ENCODE data around the gene METRN.

Gene METRN

GRCh38 chr16:672851-673250 is 42.1 kb upstream of the METRN start:
- no peak overlapping the region for H3K9ac ChIP-seq (ENCODE audit: low read length)
- H3K9me3 ChIP-seq (ENCODE audit: control insufficient read depth, insufficient read depth, low read depth, low read length) = no peaks in the 10 kb centered on the region
- no peak overlapping the region for H3K27ac ChIP-seq (ENCODE audit: low read depth, low read length)
- H3K36me3 ChIP-seq (ENCODE audit: control insufficient read depth, insufficient read depth, low read length) = peaks cover 54% of the 10 kb centered on the region
- H3K4me1 ChIP-seq (ENCODE audit: control insufficient read depth, insufficient read depth, low read length) = peaks cover 32% of the 10 kb centered on the region
- no peaks in the 10 kb centered on the region for H3K27me3 ChIP-seq (ENCODE audit: control insufficient read depth, insufficient read depth, low read length)
- H3K4me3 ChIP-seq (ENCODE audit: low read depth, low read length) = no peak overlapping the region

- Histone ChIP-seq H3K27me3 (ENCODE audit: control insufficient read depth, insufficient read depth, low read length) (no peaks in the 10 kb centered on the region), H3K9me3 (ENCODE audit: control insufficient read depth, insufficient read depth, low read depth, low read length) (no peaks in the 10 kb centered on the region), H3K4me3 (ENCODE audit: low read depth, low read length) (no peak overlapping the region), H3K9ac (ENCODE audit: low read length) (no peak overlapping the region), H3K36me3 (ENCODE audit: control insufficient read depth, insufficient read depth, low read length) (peaks cover 54% of the 10 kb centered on the region), H3K4me1 (ENCODE audit: control insufficient read depth, insufficient read depth, low read length) (peaks cover 34% of the 10 kb centered on the region), H3K27ac (ENCODE audit: low read depth, low read length) (no peak overlapping the region)
Observed at GRCh38 chr16:673399-673991, 41.4 kb upstream of the METRN start.

- Histone ChIP-seq H3K4me1 (ENCODE audit: control insufficient read depth, insufficient read depth, low read length) (peaks cover 32% of the 10 kb centered on the region), H3K4me3 (ENCODE audit: low read depth, low read length) (peak overlapping the region; percentile 79), H3K9me3 (ENCODE audit: control insufficient read depth, insufficient read depth, low read depth, low read length) (no peaks in the 10 kb centered on the region), H3K27ac (ENCODE audit: low read depth, low read length) (no peak overlapping the region), H3K27me3 (ENCODE audit: control insufficient read depth, insufficient read depth, low read length) (no peaks in the 10 kb centered on the region), H3K36me3 (ENCODE audit: control insufficient read depth, insufficient read depth, low read length) (peaks cover 49% of the 10 kb centered on the region), H3K9ac (ENCODE audit: low read length) (no peak overlapping the region)
Observed at GRCh38 chr16:674214-674881, 40.6 kb upstream of the METRN start.

GRCh38 chr16:674968-675883 is 39.7 kb upstream of the METRN start, which contains the start of gene RHBDL1:
RHBDL1 (plus strand) TSS chr16:675671; CDS start chr16:675791, 120 bp downstream.
- Histone ChIP-seq H3K27ac (ENCODE audit: low read depth, low read length) (no peak within 1 kb of the TSS), H3K27me3 (ENCODE audit: control insufficient read depth, insufficient read depth, low read length) (no peaks in the 10 kb centered on the region), H3K4me3 (ENCODE audit: low read depth, low read length) (peak within 1 kb of the TSS; percentile 79), H3K4me1 (ENCODE audit: control insufficient read depth, insufficient read depth, low read length) (peaks cover 34% of the 10 kb centered on the region), H3K36me3 (ENCODE audit: control insufficient read depth, insufficient read depth, low read length) (peaks cover 40% of the 10 kb centered on the region), H3K9ac (ENCODE audit: low read length) (peak within 1 kb of the TSS; percentile 62), H3K9me3 (ENCODE audit: control insufficient read depth, insufficient read depth, low read depth, low read length) (no peaks in the 10 kb centered on the region)

- Histone ChIP-seq H3K4me1 (ENCODE audit: control insufficient read depth, insufficient read depth, low read length) (peaks cover 34% of the 10 kb centered on the region), H3K27ac (ENCODE audit: low read depth, low read length) (no peak overlapping the region), H3K36me3 (ENCODE audit: control insufficient read depth, insufficient read depth, low read length) (peaks cover 32% of the 10 kb centered on the region), H3K9ac (ENCODE audit: low read length) (no peak overlapping the region), H3K27me3 (ENCODE audit: control insufficient read depth, insufficient read depth, low read length) (no peaks in the 10 kb centered on the region), H3K9me3 (ENCODE audit: control insufficient read depth, insufficient read depth, low read depth, low read length) (no peaks in the 10 kb centered on the region), H3K4me3 (ENCODE audit: low read depth, low read length) (peak overlapping the region; percentile 79)
Observed at GRCh38 chr16:675884-676564, 38.9 kb upstream of the METRN start.

GRCh38 chr16:676565-676902 is 38.4 kb upstream of the METRN start:
- Histone ChIP-seq H3K36me3 (ENCODE audit: control insufficient read depth, insufficient read depth, low read length) (peaks cover 32% of the 10 kb centered on the region), H3K4me1 (ENCODE audit: control insufficient read depth, insufficient read depth, low read length) (peaks cover 38% of the 10 kb centered on the region), H3K27ac (ENCODE audit: low read depth, low read length) (no peak overlapping the region), H3K4me3 (ENCODE audit: low read depth, low read length) (0 out of 2 replicates have a peak overlapping the region, but pooled peaks have one; percentile 20), H3K9me3 (ENCODE audit: control insufficient read depth, insufficient read depth, low read depth, low read length) (no peaks in the 10 kb centered on the region), H3K27me3 (ENCODE audit: control insufficient read depth, insufficient read depth, low read length) (no peaks in the 10 kb centered on the region), H3K9ac (ENCODE audit: low read length) (no peak overlapping the region)

GRCh38 chr16:676913-677312 is 38.0 kb upstream of the METRN start:
- Histone ChIP-seq H3K4me3 (ENCODE audit: low read depth, low read length) (peak overlapping the region; percentile 20), H3K27ac (ENCODE audit: low read depth, low read length) (no peak overlapping the region), H3K36me3 (ENCODE audit: control insufficient read depth, insufficient read depth, low read length) (peaks cover 32% of the 10 kb centered on the region), H3K9me3 (ENCODE audit: control insufficient read depth, insufficient read depth, low read depth, low read length) (no peaks in the 10 kb centered on the region), H3K9ac (ENCODE audit: low read length) (no peak overlapping the region), H3K4me1 (ENCODE audit: control insufficient read depth, insufficient read depth, low read length) (peaks cover 42% of the 10 kb centered on the region), H3K27me3 (ENCODE audit: control insufficient read depth, insufficient read depth, low read length) (no peaks in the 10 kb centered on the region)

- peak overlapping the region; percentile 20 for H3K4me3 ChIP-seq (ENCODE audit: low read depth, low read length)
- H3K9ac ChIP-seq (ENCODE audit: low read length) = no peak overlapping the region
- H3K4me1 ChIP-seq (ENCODE audit: control insufficient read depth, insufficient read depth, low read length) = peaks cover 42% of the 10 kb centered on the region
- H3K27me3 ChIP-seq (ENCODE audit: control insufficient read depth, insufficient read depth, low read length) = no peaks in the 10 kb centered on the region
- peaks cover 32% of the 10 kb centered on the region for H3K36me3 ChIP-seq (ENCODE audit: control insufficient read depth, insufficient read depth, low read length)
- no peaks in the 10 kb centered on the region for H3K9me3 ChIP-seq (ENCODE audit: control insufficient read depth, insufficient read depth, low read depth, low read length)
- H3K27ac ChIP-seq (ENCODE audit: low read depth, low read length) = no peak overlapping the region
Observed at GRCh38 chr16:677316-678190, 37.4 kb upstream of the METRN start.

- H3K4me1 ChIP-seq (ENCODE audit: control insufficient read depth, insufficient read depth, low read length) = peaks cover 48% of the 10 kb centered on the region
- peak overlapping the region; percentile 84; the same call in 1 of the 2 replicates for H3K4me3 ChIP-seq (ENCODE audit: low read depth, low read length)
- no peaks in the 10 kb centered on the region for H3K9me3 ChIP-seq (ENCODE audit: control insufficient read depth, insufficient read depth, low read depth, low read length)
- H3K36me3 ChIP-seq (ENCODE audit: control insufficient read depth, insufficient read depth, low read length) = peaks cover 31% of the 10 kb centered on the region
- no peaks in the 10 kb centered on the region for H3K27me3 ChIP-seq (ENCODE audit: control insufficient read depth, insufficient read depth, low read length)
- no peak overlapping the region for H3K27ac ChIP-seq (ENCODE audit: low read depth, low read length)
- H3K9ac ChIP-seq (ENCODE audit: low read length) = no peak overlapping the region
Observed at GRCh38 chr16:678209-678857, 36.6 kb upstream of the METRN start.

Data from HUES6 (cell line).